A673 (cell line): ENCODE measurements around the gene SLC16A12. TPM values are rescaled to one million over a fixed set of nuclear protein-coding genes. Genes with fewer than 3 reads are reported as not detected.

Experiments used
- BruUV-seq: library from RNA; stranded (reverse); fragments of 400-500 nt; replicated peaks from 2 replicates; lab custom pipeline; 2021; lab: Mats Ljungman, UMichigan
- CTCF ChIA-PET: fragments of 300-600 bp; sonication (Branson Sonifier 250); formaldehyde crosslinking; loops from one replicate; lab custom pipeline; 2022; ENCODE audit warnings: antibody characterized with exemption; lab: Charles Lee
- POLR2A ChIA-PET: fragments of 300-600 bp; sonication (Branson Sonifier 250); formaldehyde crosslinking; loops from one replicate; lab custom pipeline; 2022; ENCODE audit warnings: antibody characterized with exemption; ENCODE audit not compliant: low non-redundant PET; lab: Charles Lee
- DNase-seq: peaks from one replicate; pipeline ENCODE4 v3.0.0-alpha.2; 2015; ENCODE audit warnings: low spot score
- H3K27ac ChIP-seq: fragments of 200-600 bp; sonication (generic); 2 replicates; pipeline ENCODE4 v1.5.1; 2016; ENCODE audit warnings: mixed run types, low read depth, mild to moderate bottlenecking, mixed read lengths, antibody characterized with exemption, low read length; ENCODE audit not compliant: poor library complexity, severe bottlenecking
- H3K27me3 ChIP-seq: fragments of 200-600 bp; sonication (generic); replicated peaks from 2 replicates; pipeline ENCODE4 v1.6.1; 2017; ENCODE audit warnings: mixed run types, low read depth, mild to moderate bottlenecking, mixed read lengths, antibody characterized with exemption, low read length; ENCODE audit not compliant: insufficient read depth, poor library complexity
- H3K36me3 ChIP-seq: fragments of 200-600 bp; sonication (generic); 2 replicates; pipeline ENCODE4 v1.6.1; 2016; ENCODE audit warnings: mixed run types, mild to moderate bottlenecking, mixed read lengths, antibody characterized with exemption, low read length; ENCODE audit not compliant: insufficient read depth, poor library complexity, severe bottlenecking
- H3K4me1 ChIP-seq: fragments of 200-600 bp; sonication (generic); 2 replicates; pipeline ENCODE4 v1.6.1; 2017; ENCODE audit warnings: mixed run types, mild to moderate bottlenecking, mixed read lengths, antibody characterized with exemption, low read length; ENCODE audit not compliant: insufficient read depth, poor library complexity, severe bottlenecking
- H3K4me3 ChIP-seq: fragments of 200-600 bp; sonication (generic); 2 replicates; pipeline ENCODE4 v1.5.1; 2016; ENCODE audit warnings: low read depth, mixed run types, mild to moderate bottlenecking, mixed read lengths, low read length; ENCODE audit not compliant: poor library complexity, severe bottlenecking
- H3K9me3 ChIP-seq: fragments of 200-600 bp; sonication (generic); 2 replicates; pipeline ENCODE4 v1.6.1; 2016; ENCODE audit warnings: mixed run types, low read depth, mild to moderate bottlenecking, mixed read lengths, antibody characterized with exemption, low read length; ENCODE audit not compliant: poor library complexity, severe bottlenecking
- EZH2 ChIP-seq: fragments of 200-600 bp; sonication (generic); IDR thresholded peaks from 2 replicates; pipeline ENCODE4 v1.6.1; 2017; ENCODE audit warnings: borderline replicate concordance, low read depth, mild to moderate bottlenecking, mixed read lengths, antibody characterized with exemption, low read length; ENCODE audit not compliant: poor library complexity, severe bottlenecking
- intact Hi-C: fragments of 100-400 bp; cut with micrococcal nuclease; formaldehyde crosslinking; loops from one replicate; pipeline ENCODE4 v1.10.0; 2022; ENCODE audit not compliant: unreplicated experiment
- total RNA-seq: library from RNA; stranded (reverse); gene quantifications from 2 replicates; pipeline ENCODE4 v1.2.3, GENCODE V29; 2021
- TF ChIP-seq, protein P1 (sequence below): fragments of 300-800, 200-600 bp; sonication (generic); conservative IDR thresholded peaks from 2 replicates; pipeline ENCODE4 v1.5.1; 2017; ENCODE audit warnings: low read depth, mild to moderate bottlenecking, antibody characterized with exemption, low read length, moderate library complexity, mixed read lengths

SLC16A12 gene
- total RNA-seq, 1 experiment from 2014 or later: 0.54 TPM

DNA sequence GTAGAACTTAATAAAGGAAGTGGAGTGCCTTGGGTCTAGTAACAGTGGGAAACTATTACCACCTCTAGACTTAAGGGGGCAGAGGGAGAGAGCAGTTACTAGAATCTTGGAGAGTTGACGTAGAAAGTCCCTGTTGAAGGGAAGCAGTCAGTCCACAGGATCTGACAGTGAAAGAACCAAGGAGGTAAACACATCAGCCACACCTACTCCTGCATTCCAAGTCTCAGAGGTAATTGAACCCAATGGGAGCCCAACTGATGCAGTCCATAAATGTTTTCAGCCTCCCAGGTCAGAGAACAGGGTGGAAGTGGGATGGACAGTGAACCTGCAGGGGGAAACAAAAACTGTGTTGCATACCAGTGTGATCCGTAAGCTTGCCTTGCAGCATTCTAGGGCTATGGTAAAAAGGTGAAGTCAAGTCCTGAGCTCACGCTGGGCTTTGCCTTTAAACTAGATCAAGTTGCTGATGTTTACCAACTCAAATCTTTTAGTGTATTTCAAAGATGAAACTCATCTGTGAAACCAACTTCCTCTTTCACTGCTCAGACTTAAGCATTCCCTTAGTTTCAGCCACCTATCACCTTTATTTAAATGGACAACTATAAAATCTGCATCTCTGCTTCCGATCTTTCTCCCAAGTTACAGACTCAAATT is 57.2 kb downstream of the SLC16A12 start:
- Histone ChIP-seq H3K27ac (no peak overlapping the region), H3K4me3 (no peak overlapping the region), H3K36me3 (no peaks in the 10 kb centered on the region), H3K9me3 (peaks cover 4% of the 10 kb centered on the region), H3K4me1 (peaks cover 24% of the 10 kb centered on the region), H3K27me3 (no peaks in the 10 kb centered on the region)
- intact Hi-C loops: no loop called here
- TF ChIP-seq, protein P1, sequence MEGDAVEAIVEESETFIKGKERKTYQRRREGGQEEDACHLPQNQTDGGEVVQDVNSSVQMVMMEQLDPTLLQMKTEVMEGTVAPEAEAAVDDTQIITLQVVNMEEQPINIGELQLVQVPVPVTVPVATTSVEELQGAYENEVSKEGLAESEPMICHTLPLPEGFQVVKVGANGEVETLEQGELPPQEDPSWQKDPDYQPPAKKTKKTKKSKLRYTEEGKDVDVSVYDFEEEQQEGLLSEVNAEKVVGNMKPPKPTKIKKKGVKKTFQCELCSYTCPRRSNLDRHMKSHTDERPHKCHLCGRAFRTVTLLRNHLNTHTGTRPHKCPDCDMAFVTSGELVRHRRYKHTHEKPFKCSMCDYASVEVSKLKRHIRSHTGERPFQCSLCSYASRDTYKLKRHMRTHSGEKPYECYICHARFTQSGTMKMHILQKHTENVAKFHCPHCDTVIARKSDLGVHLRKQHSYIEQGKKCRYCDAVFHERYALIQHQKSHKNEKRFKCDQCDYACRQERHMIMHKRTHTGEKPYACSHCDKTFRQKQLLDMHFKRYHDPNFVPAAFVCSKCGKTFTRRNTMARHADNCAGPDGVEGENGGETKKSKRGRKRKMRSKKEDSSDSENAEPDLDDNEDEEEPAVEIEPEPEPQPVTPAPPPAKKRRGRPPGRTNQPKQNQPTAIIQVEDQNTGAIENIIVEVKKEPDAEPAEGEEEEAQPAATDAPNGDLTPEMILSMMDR: no peak
- TF ChIP-seq EZH2: no peak
- no peak for DNase-seq
- ChIA-PET POLR2A (no interaction called here), CTCF (interaction anchor here (0.6 kb wide), 1 partner anchor 895 kb away, joined by 8 read pairs; the partner anchor contains the start of gene RNLS)
- no TSS peak for BruUV-seq

DNA sequence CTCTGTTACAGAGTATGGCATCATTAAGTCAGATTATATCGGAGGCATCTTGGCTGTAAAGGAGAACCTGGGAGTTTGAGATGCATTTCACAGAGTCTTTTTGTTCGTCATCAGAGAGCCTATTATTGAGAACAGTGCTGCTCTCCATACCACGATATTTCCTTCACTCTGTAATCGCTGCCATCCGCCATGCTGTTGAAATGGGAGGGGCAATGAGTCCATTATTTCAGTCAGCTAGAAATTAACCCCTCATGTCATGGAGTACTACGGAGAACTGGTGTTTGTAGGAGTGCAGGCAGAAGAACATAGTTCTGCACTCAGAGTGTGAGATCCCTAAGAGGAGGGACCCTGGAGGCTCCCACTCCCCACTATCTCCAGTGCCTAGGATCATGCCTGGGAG is 59.2 kb downstream of the SLC16A12 start:
- intact Hi-C loops: no loop called here
- H3K27ac ChIP-seq: no peak overlapping the region
- ChIA-PET POLR2A (no interaction called here), CTCF (no interaction called here)
- no TSS peak for BruUV-seq
- H3K27me3 ChIP-seq: no peaks in the 10 kb centered on the region
- no peaks in the 10 kb centered on the region for H3K36me3 ChIP-seq
- no peaks in the 10 kb centered on the region for H3K9me3 ChIP-seq
- TF ChIP-seq, protein P1: no peak
- no peak for TF ChIP-seq EZH2
- peaks cover 15% of the 10 kb centered on the region for H3K4me1 ChIP-seq
- DNase-seq: no peak
- no peak overlapping the region for H3K4me3 ChIP-seq

DNA sequence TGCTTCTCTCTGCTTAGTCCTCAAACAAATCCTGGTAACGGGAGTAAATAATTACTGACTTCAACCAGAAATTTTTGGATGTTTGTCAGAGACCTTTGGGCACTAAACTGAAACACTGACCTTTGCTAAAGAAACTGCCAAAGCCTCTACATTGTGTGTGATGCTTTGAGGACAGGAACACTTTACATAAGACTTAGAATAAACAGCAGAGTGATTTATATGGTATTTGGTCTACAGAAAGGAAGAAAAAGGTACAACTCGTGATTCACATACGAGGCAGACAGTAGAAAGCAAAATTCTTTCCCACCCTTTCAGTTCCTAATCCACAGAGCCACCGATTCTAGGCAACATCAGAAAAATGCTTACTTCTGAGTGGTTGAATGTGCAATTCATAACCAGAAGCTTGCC is 59.8 kb downstream of the SLC16A12 start:
- no peak overlapping the region for H3K4me3 ChIP-seq
- ChIA-PET CTCF (no interaction called here), POLR2A (no interaction called here)
- no peak overlapping the region for H3K27ac ChIP-seq
- H3K27me3 ChIP-seq: no peaks in the 10 kb centered on the region
- H3K9me3 ChIP-seq: no peaks in the 10 kb centered on the region
- H3K4me1 ChIP-seq: peaks cover 9% of the 10 kb centered on the region
- H3K36me3 ChIP-seq: no peaks in the 10 kb centered on the region
- no TSS peak for BruUV-seq
- no peak for DNase-seq
- TF ChIP-seq, protein P1: no peak
- TF ChIP-seq EZH2: no peak
- intact Hi-C loops: no loop called here
